ENCODE results near the gene NBL1. TPM values are rescaled to one million over a fixed set of nuclear protein-coding genes. Genes with fewer than 3 reads are reported as not detected.

Gene NBL1
- total RNA-seq, 4 donors from 2014 or later = 54.1 to 222 (median 71.1) TPM

DNA sequence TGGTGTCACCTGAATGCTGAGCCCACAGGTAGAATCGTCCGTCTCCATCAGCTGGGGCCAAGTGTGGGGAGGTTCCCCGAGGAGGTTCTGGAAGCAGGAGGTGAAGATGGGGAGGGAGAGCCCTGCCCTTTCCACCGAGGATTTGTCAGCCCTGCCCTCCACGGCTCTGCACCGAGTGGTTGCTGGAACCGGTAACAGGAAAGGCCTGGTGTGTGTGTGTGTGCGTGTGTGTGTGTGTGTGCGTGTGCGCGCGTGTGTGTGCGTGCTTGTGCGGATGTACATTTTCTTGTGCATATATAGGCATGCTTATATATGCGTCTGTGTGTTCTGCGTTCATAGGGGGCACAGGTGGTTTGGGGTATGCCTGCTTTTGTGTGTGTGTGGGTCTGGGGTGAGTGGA, 3.5 kb downstream of the NBL1 start:
- Histone ChIP-seq H3K4me1 (peaks cover 5 to 33% of the 10 kb centered on the region in 2 donors), H3K36me3 (no peaks in the 10 kb centered on the region), H3K9me3 (no peaks in the 10 kb centered on the region), H3K27me3 (no peaks in the 10 kb centered on the region), H3K4me3 (peak overlapping the region in 1 of 2 donors; percentile 19), H3K27ac (peak overlapping the region; percentile 96 to 97)
- TF ChIP-seq, protein P1, sequence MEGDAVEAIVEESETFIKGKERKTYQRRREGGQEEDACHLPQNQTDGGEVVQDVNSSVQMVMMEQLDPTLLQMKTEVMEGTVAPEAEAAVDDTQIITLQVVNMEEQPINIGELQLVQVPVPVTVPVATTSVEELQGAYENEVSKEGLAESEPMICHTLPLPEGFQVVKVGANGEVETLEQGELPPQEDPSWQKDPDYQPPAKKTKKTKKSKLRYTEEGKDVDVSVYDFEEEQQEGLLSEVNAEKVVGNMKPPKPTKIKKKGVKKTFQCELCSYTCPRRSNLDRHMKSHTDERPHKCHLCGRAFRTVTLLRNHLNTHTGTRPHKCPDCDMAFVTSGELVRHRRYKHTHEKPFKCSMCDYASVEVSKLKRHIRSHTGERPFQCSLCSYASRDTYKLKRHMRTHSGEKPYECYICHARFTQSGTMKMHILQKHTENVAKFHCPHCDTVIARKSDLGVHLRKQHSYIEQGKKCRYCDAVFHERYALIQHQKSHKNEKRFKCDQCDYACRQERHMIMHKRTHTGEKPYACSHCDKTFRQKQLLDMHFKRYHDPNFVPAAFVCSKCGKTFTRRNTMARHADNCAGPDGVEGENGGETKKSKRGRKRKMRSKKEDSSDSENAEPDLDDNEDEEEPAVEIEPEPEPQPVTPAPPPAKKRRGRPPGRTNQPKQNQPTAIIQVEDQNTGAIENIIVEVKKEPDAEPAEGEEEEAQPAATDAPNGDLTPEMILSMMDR (IDR thresholded peaks at IDR 0.05) = no peak
- no peak for TF ChIP-seq POLR2A (IDR thresholded peaks at IDR 0.05)
- intact Hi-C loops (cut with DNase I; ENCODE audit: low total_unique reads) = loop anchor here (5.0 to 10.0 kb wide), 2 partner anchors 163 to 255 kb away; partner anchors contain the start of gene CAPZB
- DNase-seq = no peak

DNA sequence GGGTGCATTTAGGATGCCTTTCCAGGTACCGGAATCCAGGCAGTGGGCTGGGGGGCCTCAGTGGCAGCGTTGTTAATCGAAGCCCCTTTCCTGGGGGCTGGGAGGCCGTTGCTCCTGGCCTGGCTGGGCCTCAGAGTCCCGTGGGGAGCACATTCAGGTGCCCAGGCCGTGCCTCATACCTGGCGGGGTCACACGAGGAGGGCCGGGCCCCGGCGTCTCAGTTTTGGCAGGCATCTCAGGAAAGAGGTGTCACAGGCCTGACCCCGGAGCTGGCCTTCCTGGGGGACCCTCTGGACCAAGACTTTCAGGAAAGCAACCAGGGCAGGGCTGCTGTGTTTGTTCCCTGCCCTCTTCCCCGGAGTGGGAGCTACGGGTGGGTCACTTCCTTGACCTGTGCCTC, 4.1 kb downstream of the NBL1 start:
- no peak for DNase-seq
- no peak overlapping the region for H3K4me3 ChIP-seq

DNA sequence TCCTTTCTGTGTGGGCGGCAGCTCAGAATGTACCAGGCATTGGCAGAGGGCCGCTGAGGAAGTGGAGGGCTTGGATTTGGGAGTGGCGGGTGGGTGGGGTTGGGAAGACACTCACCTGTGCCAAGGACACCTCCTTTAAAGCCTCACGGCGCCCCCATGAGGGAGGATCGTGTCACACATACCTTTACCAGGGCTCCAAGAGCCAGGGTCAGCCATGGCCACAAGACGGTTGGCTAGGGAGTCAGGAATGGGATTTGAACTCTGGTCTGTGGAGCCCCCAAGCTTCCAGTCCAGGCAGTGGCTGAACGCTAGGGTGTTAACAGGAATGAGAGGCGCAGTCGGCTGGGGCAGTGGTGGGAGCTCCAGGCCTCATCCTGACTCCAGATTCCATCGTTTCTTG, 4.6 kb downstream of the NBL1 start:
- peak overlapping the region; percentile 96 to 97 for H3K27ac ChIP-seq
- no peaks in the 10 kb centered on the region for H3K9me3 ChIP-seq
- no peaks in the 10 kb centered on the region for H3K36me3 ChIP-seq
- no peaks in the 10 kb centered on the region for H3K27me3 ChIP-seq
- TF ChIP-seq, protein P1 (IDR thresholded peaks at IDR 0.05) = peak; percentile 13 to 43 (median 28)
- no peak for TF ChIP-seq POLR2A (IDR thresholded peaks at IDR 0.05)
- DNase-seq = peak in 1 of 2 donors; percentile 58
- H3K4me1 ChIP-seq = peaks cover 5 to 33% of the 10 kb centered on the region in 2 donors
- H3K4me3 ChIP-seq = no peak overlapping the region
- intact Hi-C loops (cut with DNase I; ENCODE audit: low total_unique reads) = loop anchor here (5.0 to 10.0 kb wide), 2 partner anchors 164 to 256 kb away; partner anchors contain the start of gene CAPZB

More for the DNA sequence above, 4.1 kb downstream of the NBL1 start:
- H3K9me3 ChIP-seq = no peaks in the 10 kb centered on the region
- no peaks in the 10 kb centered on the region for H3K36me3 ChIP-seq
- H3K4me1 ChIP-seq = peaks cover 5 to 33% of the 10 kb centered on the region in 2 donors
- TF ChIP-seq, protein P1 (IDR thresholded peaks at IDR 0.05) = no peak
- TF ChIP-seq POLR2A (IDR thresholded peaks at IDR 0.05) = no peak
- intact Hi-C loops (cut with DNase I; ENCODE audit: low total_unique reads) = loop anchor here (5.0 to 10.0 kb wide), 2 partner anchors 163 to 256 kb away; partner anchors contain the start of gene CAPZB
- H3K27ac ChIP-seq = peak overlapping the region; percentile 96 to 97
- no peaks in the 10 kb centered on the region for H3K27me3 ChIP-seq

DNA sequence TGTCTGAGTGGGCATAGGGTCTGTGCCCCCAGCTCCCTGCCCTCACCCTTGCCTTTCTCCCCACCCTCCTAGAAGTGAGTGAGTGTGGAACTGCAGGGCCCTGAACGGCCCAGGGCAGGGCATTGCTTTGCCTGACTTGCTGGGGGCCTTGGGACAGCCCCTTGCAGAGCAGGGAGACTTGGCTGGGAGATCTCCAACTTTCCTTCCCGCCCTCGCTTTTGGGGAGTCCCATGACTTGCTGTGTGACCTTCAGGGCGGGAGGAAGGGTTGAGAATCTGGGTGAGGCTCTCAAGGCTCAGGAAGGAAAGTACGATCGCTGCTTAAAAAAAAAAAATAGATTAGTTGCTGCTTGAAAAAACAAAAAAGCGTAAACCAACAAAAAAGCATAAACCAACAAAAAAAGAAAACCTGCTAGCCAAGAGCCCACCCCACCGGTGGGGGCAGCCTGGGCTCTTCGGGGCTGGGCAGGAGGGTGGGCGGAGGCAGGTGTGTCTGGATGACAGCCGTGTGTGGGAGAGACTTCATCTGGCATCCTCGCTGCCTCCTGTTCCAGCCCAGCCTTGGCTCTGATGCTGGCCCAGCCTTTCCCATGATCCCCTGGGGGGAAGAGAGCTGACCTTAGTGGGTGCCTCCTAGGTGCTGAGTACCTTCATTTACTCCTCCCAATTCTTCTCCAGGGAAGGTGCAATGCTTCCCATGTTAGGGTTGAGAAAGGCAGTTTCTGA, 6.5 kb downstream of the NBL1 start:
- TF ChIP-seq POLR2A (IDR thresholded peaks at IDR 0.05) = no peak
- TF ChIP-seq, protein P1 (IDR thresholded peaks at IDR 0.05) = no peak
- H3K27ac ChIP-seq = peak overlapping the region; percentile 86 to 96
- no peaks in the 10 kb centered on the region for H3K9me3 ChIP-seq
- H3K36me3 ChIP-seq = no peaks in the 10 kb centered on the region
- peaks cover 5 to 37% of the 10 kb centered on the region in 2 donors for H3K4me1 ChIP-seq
- peak; percentile 73 to 78 for DNase-seq
- intact Hi-C loops (cut with DNase I; ENCODE audit: low total_unique reads) = loop anchor here (10.0 kb wide), 1 partner anchor 306 kb away; no protein-coding TSS in a partner anchor
- H3K27me3 ChIP-seq = no peaks in the 10 kb centered on the region
- no peak overlapping the region for H3K4me3 ChIP-seq

DNA sequence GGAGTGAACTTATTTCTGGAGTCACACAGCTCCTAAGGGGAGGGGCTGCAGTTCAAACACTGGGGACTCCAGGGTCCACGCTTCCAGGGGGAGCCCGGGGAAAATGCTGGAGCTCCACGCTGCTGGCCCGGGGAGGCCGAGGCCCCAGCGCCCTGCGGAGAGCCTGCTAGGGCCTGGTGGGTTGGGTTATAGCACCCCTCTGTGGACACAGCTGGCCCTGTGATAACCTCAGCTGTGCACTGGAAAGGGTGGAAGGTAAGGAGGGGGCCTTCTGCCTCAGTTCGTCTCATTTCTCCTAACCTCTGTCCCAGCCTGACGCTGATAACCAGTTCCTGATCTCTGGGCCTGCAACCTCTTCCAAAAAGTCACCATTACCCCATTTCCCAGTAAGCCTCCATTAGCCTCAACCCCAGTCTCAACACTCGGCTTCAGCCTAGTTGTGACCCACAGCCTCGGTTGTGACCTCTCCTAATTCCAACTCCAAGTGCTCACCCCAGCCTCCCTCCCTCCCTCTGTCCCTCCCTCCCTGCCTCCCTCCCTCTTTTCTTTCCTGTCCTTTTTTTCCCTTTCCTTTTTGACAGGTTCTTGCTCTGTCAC, 7.1 kb downstream of the NBL1 start:
- H3K27ac ChIP-seq = peak overlapping the region; percentile 86 to 96
- H3K4me3 ChIP-seq = no peak overlapping the region
- H3K4me1 ChIP-seq = peaks cover 5 to 30% of the 10 kb centered on the region in 2 donors
- no peaks in the 10 kb centered on the region for H3K36me3 ChIP-seq
- TF ChIP-seq, protein P1 (IDR thresholded peaks at IDR 0.05) = peak; percentile 58 to 83 (median 74)
- no peak for TF ChIP-seq POLR2A (IDR thresholded peaks at IDR 0.05)
- peak; percentile 64 to 75 for DNase-seq
- no peaks in the 10 kb centered on the region for H3K27me3 ChIP-seq
- H3K9me3 ChIP-seq = no peaks in the 10 kb centered on the region
- intact Hi-C loops (cut with DNase I; ENCODE audit: low total_unique reads) = loop anchor here (10.0 kb wide), 1 partner anchor 306 kb away; no protein-coding TSS in a partner anchor
